Lower leg skin (tissue), 3 donors: ENCODE results near the gene KCNK3.

Source experiments
- CTCF ChIP-seq, 3 donors: fragments of 450-650 bp; IDR thresholded peaks; one replicate each; pipeline ENCODE4 v1.5.1; 2016; ENCODE audit warnings: antibody characterized with exemption in 3 of 3, mild to moderate bottlenecking in 3 of 3, moderate library complexity in 2 of 3
- POLR2A ChIP-seq, 2 donors: fragments of 450-650 bp; IDR thresholded peaks; one replicate each; pipeline ENCODE4 v1.6.1; 2016 to 2017; ENCODE audit warnings: antibody characterized with exemption in 2 of 2, mild to moderate bottlenecking in 1 of 2, moderate library complexity in 1 of 2

- TF ChIP-seq CTCF (IDR thresholded peaks at IDR 0.05) = no peak
- no peak for TF ChIP-seq POLR2A (IDR thresholded peaks at IDR 0.05)
Observed at GRCh38 chr2:26778507-26778906, 86.0 kb downstream of the KCNK3 start.
